GM21515 (cell line): ENCODE data around the gene ZBED2.
"Not testable (repeated sequence)": the region's sequence is repeated elsewhere in the genome, so short reads cannot be mapped to it uniquely, and the experiment has no call there.

Experiments
- ATAC-seq: cut with Tn5 transposase; IDR thresholded peaks from one replicate; pipeline ENCODE4 v1.9.1; 2021; ENCODE audit not compliant: unreplicated experiment

ZBED2 gene, protein sequence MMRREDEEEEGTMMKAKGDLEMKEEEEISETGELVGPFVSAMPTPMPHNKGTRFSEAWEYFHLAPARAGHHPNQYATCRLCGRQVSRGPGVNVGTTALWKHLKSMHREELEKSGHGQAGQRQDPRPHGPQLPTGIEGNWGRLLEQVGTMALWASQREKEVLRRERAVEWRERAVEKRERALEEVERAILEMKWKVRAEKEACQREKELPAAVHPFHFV

DNA sequence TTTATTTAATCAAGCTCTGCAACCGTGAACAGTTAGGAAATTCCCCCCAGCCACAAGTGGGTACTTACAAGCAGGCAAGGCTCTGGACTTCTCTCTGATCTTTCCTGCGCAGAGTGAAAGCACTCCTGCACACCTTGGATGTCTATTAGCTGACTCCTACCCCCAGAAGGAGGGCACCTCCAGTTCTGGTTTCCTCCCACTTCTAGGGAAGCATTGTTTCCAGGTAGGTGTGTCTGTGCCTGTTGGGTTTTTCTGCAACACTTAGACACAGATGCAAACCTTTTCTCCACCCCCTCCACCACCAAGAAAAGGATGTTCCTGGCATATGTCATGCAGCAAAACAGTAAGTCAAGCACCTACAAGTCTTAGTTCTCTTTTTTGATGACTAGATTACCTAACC, at the start of gene ZBED2:
TSS of gene ZBED2 (minus strand) at position 115 of the 400 bp plus-strand sequence. CDS start 1,145 bp downstream, outside the sequence.
- peak; percentile 44 for ATAC-seq

DNA sequence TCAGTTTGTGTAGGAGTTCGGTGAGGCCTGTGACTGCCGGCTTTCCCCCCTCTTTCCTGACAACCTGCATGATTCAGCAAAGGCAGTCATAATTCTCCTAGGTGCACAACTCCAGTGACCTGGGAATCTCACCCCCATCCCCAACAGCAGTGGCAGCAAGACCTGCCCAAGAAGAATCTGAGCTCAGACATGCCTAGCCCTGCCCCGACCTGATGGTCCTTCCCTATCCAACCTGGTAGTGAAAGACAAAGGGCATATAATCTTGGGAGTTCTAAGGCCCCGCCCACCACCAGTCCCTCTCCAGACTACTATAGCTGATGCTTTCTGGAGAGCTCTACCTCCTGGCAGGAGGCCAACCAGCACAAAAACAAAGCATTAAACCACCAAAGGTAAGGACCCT, 44.2 kb upstream of the ZBED2 start:
- ATAC-seq: no peak

DNA sequence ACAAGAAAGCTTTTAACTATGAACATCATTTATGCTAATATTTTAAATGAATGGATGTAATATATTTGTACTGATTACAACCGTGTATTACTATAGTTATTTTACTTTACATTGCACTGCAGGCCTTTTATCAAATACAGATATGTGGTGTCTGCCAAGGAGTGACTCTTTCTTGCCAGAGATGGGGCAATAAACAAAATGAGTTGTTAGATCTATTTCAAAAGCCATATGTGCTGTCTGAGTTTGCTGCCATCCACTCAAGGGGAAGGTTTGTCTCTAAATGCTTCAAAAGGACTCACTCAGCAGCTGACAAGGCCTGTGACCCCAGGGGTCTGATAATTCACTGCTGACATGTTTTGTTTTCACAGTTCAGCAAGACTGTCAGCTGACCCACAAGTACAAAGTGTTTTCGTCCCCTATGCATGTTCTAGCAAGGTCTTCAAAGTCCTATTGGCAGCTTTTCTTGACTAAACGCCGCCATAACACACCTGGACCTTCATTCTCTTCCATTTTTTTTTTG, 41.3 kb upstream of the ZBED2 start:
- no peak for ATAC-seq

DNA sequence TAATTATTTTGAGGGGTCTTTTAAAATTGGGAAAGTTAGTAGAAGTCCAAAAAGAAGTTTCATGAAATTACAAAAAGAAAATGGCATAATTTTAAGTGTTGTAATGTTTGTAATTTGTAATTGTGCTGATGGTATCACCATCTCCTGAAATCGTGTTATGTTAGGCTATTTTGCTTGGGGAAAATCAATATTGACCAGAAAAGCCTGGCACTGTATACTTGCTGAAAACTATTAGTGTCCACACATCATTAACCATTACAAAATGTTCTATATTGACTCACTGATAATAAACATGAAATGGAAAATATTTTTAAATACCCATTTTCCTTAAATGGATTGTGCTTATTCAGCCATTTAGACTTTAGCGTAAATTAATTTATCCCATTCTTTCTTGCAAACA, 40.3 kb upstream of the ZBED2 start:
- ATAC-seq: no peak

- ATAC-seq: not testable (repeated sequence)
Measured at GRCh38 chr3:111630638-111631037, 35.5 kb upstream of the ZBED2 start.

DNA sequence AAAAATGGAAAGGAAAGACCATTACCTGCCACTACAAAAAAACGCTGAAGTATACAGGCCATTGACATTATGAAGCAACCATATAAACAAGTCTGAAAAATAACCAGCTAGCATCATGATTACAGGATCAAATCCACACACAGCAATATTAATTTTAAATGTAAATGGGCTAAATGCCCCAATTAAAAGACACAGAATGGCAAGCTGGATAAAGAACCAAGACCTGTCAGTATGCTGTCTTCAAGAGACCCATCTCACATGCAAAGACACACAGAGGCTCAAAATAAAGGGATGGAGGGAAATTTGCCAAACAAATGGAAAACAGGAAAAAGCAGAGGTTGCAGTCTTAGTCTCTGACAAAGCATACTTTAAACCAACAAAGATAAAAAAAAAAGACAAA, 33.9 kb upstream of the ZBED2 start:
- ATAC-seq: not testable (repeated sequence)

DNA sequence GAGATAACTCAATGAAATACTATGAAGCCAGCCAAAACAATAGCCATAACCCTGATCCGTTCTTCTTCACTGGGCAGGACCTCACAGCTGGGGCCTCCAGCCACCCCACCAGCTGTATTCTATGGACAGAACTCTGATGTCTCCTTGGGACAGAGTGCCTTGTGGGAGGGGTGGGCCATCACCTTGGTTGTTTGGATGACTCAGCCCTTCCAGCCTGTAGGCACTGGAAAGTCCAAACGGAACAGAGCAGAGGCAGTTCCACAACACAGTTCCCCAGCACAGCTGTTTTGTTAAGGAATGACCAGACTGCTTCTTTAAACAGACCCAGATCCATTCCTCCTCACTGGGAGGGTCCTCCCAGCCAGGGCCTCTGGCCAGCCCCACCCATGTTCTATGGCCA, 31.9 kb upstream of the ZBED2 start:
- no peak for ATAC-seq

- ATAC-seq: no peak
Measured at GRCh38 chr3:111621535-111621934, 26.4 kb upstream of the ZBED2 start.

DNA sequence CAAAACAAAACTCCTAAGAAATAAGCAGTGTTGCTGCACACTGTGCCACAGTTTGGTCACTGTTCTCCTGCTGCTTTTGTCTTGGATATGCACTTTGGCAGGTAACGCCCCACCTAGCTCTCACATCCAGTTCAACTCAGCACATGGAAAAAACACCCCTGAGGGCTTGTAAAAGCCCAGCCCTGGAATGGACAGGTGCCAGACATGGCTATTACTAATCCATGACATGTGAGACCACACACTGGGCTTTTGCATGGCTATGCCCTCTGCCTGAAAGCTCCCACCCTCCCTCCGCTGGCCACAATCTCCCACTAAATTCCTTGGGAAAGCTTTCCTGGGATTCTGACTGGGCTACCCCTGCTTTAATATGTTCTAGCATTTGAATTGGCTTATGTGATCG, 24.7 kb upstream of the ZBED2 start:
- ATAC-seq: no peak

DNA sequence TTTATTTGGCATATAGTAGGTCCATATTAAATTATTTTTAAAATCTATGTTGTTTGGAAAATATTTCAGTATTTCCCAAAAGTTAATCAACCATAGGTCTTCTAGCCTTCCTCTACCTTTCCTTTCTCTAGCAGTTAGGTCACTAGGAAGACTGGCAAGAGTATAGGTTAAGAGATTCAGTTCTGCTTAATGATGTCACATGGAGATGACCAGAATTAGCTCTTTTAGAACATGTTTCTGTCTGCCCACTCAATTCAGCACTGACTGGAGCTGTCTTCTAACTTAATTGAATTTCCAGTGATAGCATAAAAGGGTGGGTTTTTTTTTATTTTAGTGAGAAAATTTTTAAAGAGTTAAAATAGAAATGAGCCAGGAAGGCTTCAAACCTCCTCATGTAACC, 23.8 kb upstream of the ZBED2 start:
- ATAC-seq: no peak

- ATAC-seq: no peak
Measured at GRCh38 chr3:111617912-111618601, 22.9 kb upstream of the ZBED2 start.

DNA sequence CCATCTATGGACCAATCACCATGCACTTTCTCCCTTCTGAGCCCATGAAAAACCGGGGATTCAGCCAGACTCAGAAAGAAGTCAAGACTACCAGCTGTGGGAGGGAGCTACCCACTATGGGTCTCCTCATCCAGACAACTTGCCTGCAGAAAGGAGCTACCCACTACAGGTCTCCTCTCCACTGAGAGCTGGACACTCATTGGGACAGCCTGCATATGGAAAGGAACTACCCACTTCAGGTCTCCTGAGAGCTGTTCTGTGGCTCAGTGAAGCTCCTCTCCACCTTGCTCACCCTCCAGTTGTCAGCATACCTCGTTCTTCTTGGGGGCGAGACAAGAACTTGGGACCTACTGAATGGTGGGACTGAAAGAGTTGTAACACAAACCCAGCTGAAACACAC, 22.3 kb upstream of the ZBED2 start:
- no peak for ATAC-seq

GRCh38 chr3:111616417-111617105, 21.4 kb upstream of the ZBED2 start:
- ATAC-seq: peak; percentile 72

- no peak for ATAC-seq
Measured at GRCh38 chr3:111615880-111616279, 20.7 kb upstream of the ZBED2 start.

DNA sequence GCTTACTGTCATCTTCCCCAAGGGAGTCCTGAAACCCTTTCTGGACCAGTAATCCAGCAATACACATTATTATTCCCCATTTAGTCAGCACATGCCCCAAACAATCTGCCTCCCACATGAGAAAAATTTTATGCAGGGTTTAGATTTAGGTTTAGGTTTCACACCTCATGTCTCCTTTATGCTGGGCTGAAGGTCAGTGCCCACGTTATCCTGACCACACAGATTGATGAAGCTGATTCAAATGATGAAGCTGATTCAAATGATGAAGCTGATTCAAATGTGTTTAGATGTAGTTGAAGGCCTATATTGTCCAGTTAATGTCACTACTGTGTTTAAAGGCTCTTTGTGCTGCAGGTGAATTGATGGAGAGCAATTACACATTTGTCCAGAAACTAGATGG, 18.1 kb upstream of the ZBED2 start:
- no peak for ATAC-seq

DNA sequence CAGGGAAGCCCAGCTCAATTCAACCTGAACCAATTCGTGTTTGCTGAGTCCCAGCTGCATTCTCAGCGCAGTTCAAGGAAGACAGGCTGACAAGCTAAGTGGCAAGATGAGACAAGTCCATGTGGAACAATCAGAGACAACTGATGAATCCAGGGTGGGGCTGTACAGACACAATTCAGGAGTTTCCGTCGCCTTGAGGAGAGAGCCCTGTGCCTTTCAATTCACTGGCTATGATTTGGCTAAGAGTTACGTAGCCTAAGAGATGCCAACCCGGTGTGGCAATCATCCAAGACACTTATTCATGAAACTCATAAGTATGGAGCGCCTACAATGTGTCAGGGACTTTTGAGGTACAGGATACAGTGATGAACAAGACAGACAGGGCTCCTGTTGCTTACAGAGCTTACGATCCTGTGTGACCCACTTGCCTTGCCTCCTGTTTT, 15.5 kb upstream of the ZBED2 start:
- no peak for ATAC-seq

DNA sequence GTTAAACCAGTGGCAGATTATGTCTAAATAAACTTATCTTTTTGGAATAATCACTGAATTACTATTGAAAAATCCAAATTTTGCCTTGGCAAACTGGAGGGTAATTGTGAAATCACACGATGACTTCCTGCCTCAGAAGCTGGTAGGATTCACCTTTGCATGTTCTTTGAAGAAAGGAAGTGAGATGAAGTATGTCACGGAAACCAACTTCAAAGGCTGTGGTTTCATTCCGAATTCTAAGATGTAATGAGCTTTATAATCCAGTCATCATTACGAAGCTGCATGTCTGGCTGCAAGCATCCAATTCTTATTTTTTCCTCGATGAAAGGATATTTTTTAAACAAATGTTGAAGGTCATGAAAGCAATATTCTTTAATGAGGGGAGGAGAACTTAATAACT, 15.0 kb upstream of the ZBED2 start:
- peak; percentile 95 for ATAC-seq

GRCh38 chr3:111609700-111610099, 14.6 kb upstream of the ZBED2 start:
- no peak for ATAC-seq

- no peak for ATAC-seq
Measured at GRCh38 chr3:111608383-111608782, 13.2 kb upstream of the ZBED2 start.

DNA sequence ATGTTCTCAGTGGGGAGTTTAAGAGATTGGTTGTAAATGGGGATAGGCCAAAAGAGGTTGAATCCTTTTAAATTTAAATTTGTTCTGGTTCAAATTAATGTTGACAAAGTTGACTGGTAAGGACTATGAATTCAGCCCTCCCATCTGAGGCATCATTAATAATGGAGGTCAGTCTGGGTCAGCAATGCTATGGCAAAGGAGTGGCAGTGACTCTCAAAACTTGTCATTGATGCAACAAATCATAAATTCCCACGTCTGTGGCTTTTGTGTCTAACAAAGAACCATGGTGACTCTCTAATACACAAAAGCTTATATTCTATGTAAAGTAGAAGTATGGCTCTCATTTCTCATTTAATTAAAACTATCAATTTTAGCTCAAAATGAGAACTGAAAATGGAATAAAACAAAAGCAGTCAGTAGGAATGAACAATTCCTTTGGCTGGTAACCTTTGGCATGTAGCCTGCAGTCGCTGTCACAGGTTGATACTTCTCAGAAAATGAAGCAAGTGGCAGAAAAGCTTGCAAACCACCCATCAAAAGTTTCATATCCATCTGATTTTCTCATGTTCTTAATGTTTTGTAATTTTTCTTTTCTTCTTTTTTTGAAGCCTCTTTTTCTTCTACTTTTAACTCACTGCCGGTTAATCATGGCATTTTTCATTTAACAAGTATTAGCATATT, 12.2 kb upstream of the ZBED2 start:
- no peak for ATAC-seq

GRCh38 chr3:111605493-111605892, 10.3 kb upstream of the ZBED2 start:
- no peak for ATAC-seq
